Daoy (cell line): ENCODE results near the gene NOXA1. TPM values are rescaled to one million over a fixed set of nuclear protein-coding genes. Genes with fewer than 3 reads are reported as not detected.

Experiments used
- DNase-seq: peaks from one replicate; pipeline ENCODE4 v3.0.0-alpha.2; 2015; ENCODE audit warnings: low read depth
- total RNA-seq: library from RNA; depleted of rRNA; stranded (reverse); fragments of >200 nt; shearing (Covaris generic); gene quantifications from 2 replicates; pipeline ENCODE4 v1.2.3, GENCODE V29; 2014

Gene NOXA1
- total RNA-seq, 1 experiment from 2014 or later = not detected

- DNase-seq = no peak
Measured at GRCh38 chr9:137452761-137453642, 29.8 kb downstream of the NOXA1 start.

GRCh38 chr9:137453643-137454081, 30.5 kb downstream of the NOXA1 start:
- DNase-seq = no peak

DNA sequence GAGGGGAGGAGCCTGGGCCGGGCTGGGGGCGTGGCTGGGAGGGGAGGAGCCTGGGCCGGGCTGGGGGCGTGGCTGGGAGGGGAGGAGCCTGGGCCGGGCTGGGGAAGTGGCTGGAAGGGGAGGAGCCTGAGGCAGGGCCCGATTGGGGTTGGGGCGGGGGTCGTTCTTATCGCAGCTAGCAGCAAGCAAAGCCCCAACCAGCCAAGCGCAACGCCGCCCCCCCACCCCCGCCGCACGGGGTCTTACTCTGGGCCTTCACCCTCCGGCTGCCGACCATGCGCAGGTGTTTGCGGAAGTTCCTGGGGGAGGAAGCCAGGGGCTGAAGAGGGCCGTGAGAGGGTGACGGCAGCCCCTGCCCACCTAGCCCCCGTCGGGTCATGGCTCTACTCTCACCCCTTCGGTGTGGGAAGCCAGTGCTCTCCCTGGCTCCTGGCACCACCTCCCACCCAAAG, 31.0 kb downstream of the NOXA1 start:
- DNase-seq = no peak

DNA sequence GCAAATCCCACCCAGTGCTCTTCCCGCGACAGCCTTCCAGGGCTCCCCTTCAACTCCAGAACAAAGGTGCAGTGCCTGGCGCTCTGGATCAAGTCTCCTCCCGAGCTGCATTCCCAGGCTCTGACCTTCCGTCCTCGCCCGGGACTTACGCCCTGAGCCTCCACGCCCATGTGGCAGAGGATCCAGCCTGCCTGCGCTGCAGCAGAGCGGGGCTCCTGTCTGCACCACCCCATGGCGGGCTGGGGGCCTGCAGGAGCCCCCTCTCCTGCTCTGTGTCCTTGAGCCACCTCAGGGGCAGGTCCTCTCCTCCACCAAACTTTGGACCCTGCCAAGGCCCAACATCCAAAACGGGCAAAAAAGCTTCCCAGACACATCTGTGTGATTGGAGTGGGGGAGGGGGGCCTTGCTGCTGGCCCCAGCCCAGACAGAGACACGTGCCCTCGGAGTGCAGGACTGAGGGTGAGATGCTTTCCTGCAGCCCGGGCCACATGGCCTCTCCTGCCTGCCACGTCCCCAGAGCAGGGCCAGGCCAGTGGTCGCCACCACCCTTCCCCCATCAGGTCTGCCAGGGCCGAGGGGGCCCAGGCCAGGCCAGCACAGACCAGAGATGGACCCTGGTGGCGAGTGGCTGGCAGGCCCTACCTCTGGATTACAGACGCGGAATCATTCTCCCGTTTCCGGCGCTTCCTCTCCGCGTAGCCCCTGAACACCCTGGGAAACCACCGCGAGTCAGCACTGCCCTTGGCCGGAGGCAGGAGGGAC, 31.6 kb downstream of the NOXA1 start:
- no peak for DNase-seq

DNA sequence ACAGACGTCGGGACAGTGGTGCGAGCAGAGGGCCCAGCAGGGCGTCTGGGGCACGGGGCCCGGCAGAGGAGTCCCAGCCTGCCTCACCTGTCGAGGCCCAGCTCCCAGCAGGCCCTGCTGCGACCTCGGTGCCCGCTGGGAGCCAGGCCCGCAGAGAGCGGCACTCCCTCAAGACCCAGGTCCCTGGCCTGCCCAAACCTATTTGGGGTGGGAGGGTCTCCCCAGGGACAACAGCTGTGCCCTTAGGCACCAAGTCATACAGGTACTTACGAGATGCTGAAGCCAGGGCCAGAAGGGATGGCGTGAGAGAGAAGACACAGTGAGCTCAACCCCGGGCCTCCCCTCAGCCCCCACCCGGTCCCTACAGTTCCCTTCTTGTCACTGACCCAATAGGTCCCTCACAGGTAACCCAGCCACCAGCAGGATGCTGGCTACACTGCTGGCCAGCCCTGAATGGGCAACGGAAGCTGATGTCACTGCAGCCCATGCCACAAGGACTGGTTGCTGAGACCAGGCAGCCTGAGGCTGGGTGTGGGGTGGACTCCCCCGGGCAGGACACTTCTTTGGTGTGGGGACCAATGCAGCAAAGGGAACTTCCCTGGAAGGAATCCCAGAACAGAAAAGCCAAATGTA, 32.3 kb downstream of the NOXA1 start:
- DNase-seq = no peak

DNA sequence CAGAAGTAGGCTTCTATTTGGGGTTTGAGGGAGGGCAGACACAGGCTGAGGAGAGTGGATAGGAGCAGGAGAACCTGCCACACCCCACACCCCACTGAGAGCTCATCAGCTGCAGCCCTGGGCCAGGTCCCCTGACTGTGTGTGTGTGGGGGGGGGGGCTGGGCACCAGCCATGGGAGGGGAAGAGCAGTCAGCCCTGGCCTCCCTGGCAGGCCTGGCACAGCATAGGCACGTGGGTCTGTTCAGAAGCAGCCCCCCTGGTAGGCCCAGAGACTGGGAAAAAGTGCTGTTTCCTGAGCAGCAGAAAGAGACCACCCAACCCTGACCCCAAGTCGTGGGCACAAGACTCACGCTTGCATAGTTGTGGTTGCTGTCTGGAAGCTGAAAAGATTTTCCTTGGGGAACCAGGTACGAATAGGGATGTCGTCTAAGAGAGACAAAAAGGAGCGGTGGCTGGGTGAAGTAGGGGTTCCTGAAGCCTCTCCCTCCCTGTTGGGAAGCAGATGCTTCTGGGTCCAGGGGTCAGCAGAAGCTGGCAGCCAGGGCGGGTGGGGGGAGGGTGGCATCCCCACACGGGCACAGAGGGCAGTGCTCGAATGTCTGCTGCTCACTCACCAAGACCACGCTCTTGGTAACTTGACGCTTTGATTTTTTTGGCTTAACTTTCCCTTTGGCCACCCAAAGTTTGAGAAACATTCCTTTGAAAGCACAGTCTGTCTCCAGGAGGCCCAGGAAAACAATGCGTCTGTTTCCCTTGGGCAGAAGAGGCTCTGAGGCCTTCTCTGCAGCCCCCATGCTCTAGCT, 33.1 kb downstream of the NOXA1 start:
- no peak for DNase-seq

DNA sequence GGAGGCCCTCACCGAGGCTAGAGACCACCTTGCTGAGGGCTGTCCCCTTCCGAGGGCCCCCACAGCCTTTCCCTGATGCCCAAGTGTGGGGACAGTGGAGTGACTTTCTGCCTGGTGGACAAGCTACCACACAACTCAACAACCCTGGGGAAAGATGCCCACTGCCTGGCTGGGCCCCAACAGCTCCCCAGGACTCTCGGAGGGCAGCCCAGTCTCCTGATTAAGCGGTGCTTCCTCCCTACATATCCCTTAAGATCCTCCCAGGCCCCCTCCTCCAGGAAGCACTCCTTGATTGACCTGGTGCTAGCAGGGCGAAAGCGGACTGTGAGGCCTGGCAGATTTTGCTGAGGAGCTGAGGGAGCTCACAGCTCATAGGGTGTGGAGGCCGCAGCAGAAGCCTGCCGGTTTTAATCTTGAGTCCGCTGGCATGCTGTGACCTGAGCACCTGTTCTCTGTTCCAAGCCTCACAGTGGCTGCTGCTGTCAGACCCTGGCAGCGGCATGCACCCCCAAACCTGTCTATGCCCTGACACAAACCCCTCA, 33.7 kb downstream of the NOXA1 start:
- DNase-seq = no peak

GRCh38 chr9:137457406-137458193, 34.4 kb downstream of the NOXA1 start:
- DNase-seq = no peak

GRCh38 chr9:137458194-137459151, 35.3 kb downstream of the NOXA1 start:
- DNase-seq = no peak

GRCh38 chr9:137459152-137459600, 36.0 kb downstream of the NOXA1 start, which contains the start of gene NSMF:
TSS of gene NSMF (minus strand) at chr9:137459334. CDS start at chr9:137459102, 232 bp downstream.
- peak; percentile 96 for DNase-seq

GRCh38 chr9:137459601-137460362, 36.6 kb downstream of the NOXA1 start:
- DNase-seq = no peak

GRCh38 chr9:137460363-137461315, 37.4 kb downstream of the NOXA1 start:
- DNase-seq = no peak

DNA sequence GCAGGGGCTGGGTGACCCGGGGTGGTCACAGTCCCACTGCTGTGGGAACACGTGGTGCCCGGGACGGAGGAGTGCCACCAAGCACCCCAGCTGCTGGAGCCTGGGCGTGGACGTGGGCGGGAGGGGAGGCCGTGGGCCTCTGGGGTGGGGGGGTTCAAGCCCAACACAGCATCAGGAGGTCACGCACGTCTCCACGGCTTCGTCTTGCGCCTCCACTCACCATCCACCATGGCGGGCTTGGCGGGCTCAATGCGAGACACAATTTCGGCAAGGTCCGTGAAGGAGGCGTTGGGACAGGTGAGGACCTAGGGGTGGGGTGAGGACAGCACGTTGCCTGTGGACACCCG, 38.1 kb downstream of the NOXA1 start:
- no peak for DNase-seq

GRCh38 chr9:137461663-137462395, 38.6 kb downstream of the NOXA1 start:
- no peak for DNase-seq

GRCh38 chr9:137462396-137462985, 39.3 kb downstream of the NOXA1 start:
- DNase-seq = no peak
